HepG2 (cell line): Measurements from ENCODE around the gene CAPN15. TPM values are rescaled to one million over a fixed set of nuclear protein-coding genes. Genes with fewer than 3 reads are reported as not detected.
A peak's percentile ranks its signal among the peaks of the same experiment; 100 is the strongest.

Experiments
- ATF4 ChIP-seq, 2 experiments: fragments of 450-650 bp in 1 of 2; sonication (generic) in 1 of 2; formaldehyde crosslinking; IDR thresholded peaks; 2 replicates each; pipeline versions ENCODE4 v1.5.0 to v1.8.0; 2020 to 2022; ENCODE audit warnings: mild to moderate bottlenecking in 1 of 2, missing genetic modification reagents in 1 of 2
- DR1 ChIP-seq: sonication (generic); formaldehyde crosslinking; IDR thresholded peaks from 2 replicates; pipeline ENCODE4 v1.8.0; 2021; ENCODE audit warnings: mild to moderate bottlenecking, missing genetic modification reagents, inconsistent platforms
- GABPA ChIP-seq, 2 experiments: IDR thresholded peaks; 2 replicates each; pipeline ENCODE4 v1.6.1; 2011 to 2016; ENCODE audit warnings: low read depth in 2 of 2, low read length in 1 of 2, missing biosample characterization in 1 of 2, missing genetic modification characterization in 1 of 2
- KDM5B ChIP-seq: sonication (generic); formaldehyde crosslinking; IDR thresholded peaks from 2 replicates; pipeline ENCODE4 v1.4.0; 2020; ENCODE audit warnings: missing genetic modification reagents, mild to moderate bottlenecking, borderline replicate concordance
- MIER2 ChIP-seq: IDR thresholded peaks from 2 replicates; pipeline ENCODE4 v1.6.1; 2016; ENCODE audit warnings: missing biosample characterization, missing genetic modification reagents
- MTA1 ChIP-seq: sonication (generic); formaldehyde crosslinking; IDR thresholded peaks from 2 replicates; pipeline ENCODE4 v1.4.0; 2020; ENCODE audit warnings: missing genetic modification reagents, mild to moderate bottlenecking, borderline replicate concordance
- POLR2AphosphoS5 ChIP-seq: IDR thresholded peaks from 2 replicates; pipeline ENCODE4 v1.6.1; 2012; ENCODE audit warnings: low read depth, low read length
- SAP130 ChIP-seq: IDR thresholded peaks from 2 replicates; pipeline ENCODE4 v1.6.1; 2016; ENCODE audit warnings: low read depth
- SP5 ChIP-seq: IDR thresholded peaks from 2 replicates; pipeline ENCODE4 v1.6.1; 2016; ENCODE audit warnings: low read depth, borderline replicate concordance
- SPEN ChIP-seq: sonication (generic); formaldehyde crosslinking; IDR thresholded peaks from 2 replicates; pipeline ENCODE4 v1.5.1; 2020; ENCODE audit warnings: low read depth, mild to moderate bottlenecking, missing genetic modification reagents
- ZBTB7A ChIP-seq: sonication (generic); formaldehyde crosslinking; IDR thresholded peaks from 2 replicates; pipeline ENCODE4 v1.8.0; 2022; ENCODE audit warnings: mild to moderate bottlenecking, missing genetic modification reagents
- ZFP91 ChIP-seq: sonication (generic); formaldehyde crosslinking; IDR thresholded peaks from 2 replicates; pipeline ENCODE4 v1.9.0; 2022; ENCODE audit warnings: missing genetic modification reagents, mild to moderate bottlenecking, borderline replicate concordance
- ZGPAT ChIP-seq: IDR thresholded peaks from 2 replicates; pipeline ENCODE4 v1.6.1; 2016; ENCODE audit warnings: mild to moderate bottlenecking
- ZNF709 ChIP-seq: sonication (generic); formaldehyde crosslinking; IDR thresholded peaks from 2 replicates; pipeline ENCODE4 v1.5.0; 2020; ENCODE audit warnings: mild to moderate bottlenecking, missing genetic modification reagents
- ZNF724P ChIP-seq: sonication (generic); formaldehyde crosslinking; IDR thresholded peaks from 2 replicates; pipeline ENCODE4 v1.8.0; 2022; ENCODE audit warnings: missing genetic modification reagents, borderline replicate concordance
- ZNF780A ChIP-seq: sonication (generic); formaldehyde crosslinking; IDR thresholded peaks from 2 replicates; pipeline ENCODE4 v1.8.0; 2022; ENCODE audit warnings: mild to moderate bottlenecking, missing genetic modification reagents, moderate library complexity
- polyA plus RNA-seq, 8 experiments: library from polyadenylated mRNA; depleted of rRNA in 3 of 8; stranded (reverse) in 7 of 8; unstranded in 1 of 8; fragments of >200 nt; fragmentation: Illumina TruSeq in 4 of 8; extraction: Trizol in 4 of 8; gene quantifications; 2 replicates each; pipeline versions ENCODE4 v1.2.1 to v1.2.3, GENCODE V29; 2011 to 2016; ENCODE audit warnings: low read depth in 4 of 8, missing spikeins in 1 of 8, mixed read lengths in 1 of 8; ENCODE audit not compliant: insufficient read depth in 1 of 8
- total RNA-seq, 5 experiments: library from RNA; depleted of rRNA; stranded (reverse); fragments of >200 nt; fragmentation: Illumina TruSeq; extraction: Trizol; gene quantifications; 2 replicates each; pipeline ENCODE4 v1.2.3, GENCODE V29; 2016; ENCODE audit warnings: low read depth in 1 of 5
- TF ChIP-seq, protein P1 (sequence below): IDR thresholded peaks from 2 replicates; pipeline ENCODE4 v1.6.1; 2012; ENCODE audit warnings: inconsistent platforms
- TF ChIP-seq, protein P2 (sequence below): sonication (generic); formaldehyde crosslinking; IDR thresholded peaks from 2 replicates; pipeline ENCODE4 v1.4.0; 2020; ENCODE audit warnings: mild to moderate bottlenecking, missing genetic modification reagents, borderline replicate concordance

Gene CAPN15
- total and polyA plus RNA-seq, 2 of the 13 experiments (the other 11 are each of a cell fraction or from before 2014, with no cell fraction given) = 14.9 to 24.5 TPM

DNA sequence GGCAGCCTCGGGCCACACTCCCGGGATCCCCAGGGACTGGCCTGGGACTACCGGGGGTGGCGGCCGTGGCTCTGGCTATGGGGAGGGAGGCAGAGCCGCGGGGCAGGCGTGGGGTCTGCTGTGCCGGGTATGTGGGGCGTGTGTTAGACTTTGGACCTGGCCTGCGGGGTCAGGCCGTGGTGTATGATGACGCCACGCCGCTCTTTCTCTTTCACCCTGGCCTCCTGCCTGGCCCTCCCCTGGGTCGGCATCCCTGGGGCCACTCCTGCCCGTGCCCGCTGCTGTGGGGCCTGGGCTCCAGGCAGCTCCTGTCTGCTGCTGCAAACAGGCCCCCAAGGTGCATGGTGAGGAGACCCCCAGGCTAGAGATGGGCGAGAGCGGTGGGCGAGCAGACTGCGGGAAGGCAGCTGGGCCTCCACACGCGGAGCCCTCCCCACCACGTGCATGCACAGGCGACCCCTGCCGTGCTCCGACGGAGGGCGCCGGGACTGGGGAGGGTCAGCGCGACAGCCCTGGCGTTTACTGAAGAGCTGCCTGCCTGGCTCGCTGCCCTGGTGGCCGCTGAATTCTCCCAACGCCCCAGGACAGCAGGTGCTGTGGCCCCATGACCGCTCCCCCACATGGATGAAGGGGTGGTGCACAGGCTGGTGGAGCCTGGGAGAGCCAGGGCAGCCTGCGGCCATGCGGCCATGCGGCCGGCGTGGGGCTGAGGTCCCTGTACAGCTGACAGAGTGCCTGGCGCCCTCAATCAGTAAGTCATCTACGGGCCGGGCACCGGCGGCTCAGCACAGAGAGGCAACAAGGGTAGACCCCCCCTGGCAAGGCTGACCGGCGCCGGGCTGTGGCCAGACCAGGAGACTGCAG is 16.0 kb downstream of the CAPN15 start (continued):
- TF ChIP-seq ATF4 (CRISPR knock-in tag; IDR thresholded peaks at IDR 0.05) (0 out of 4 replicates have a peak, but pooled peaks of 1 of the 2 experiments have one; percentile 41), MIER2 (0 out of 2 replicates have a peak, but pooled peaks have one; percentile 10), GABPA (IDR thresholded peaks at IDR 0.05; ENCODE audit: low read depth, low read length) (no peak), GABPA (CRISPR knock-in tag; IDR thresholded peaks at IDR 0.05; ENCODE audit: low read depth) (no peak), ZNF780A (0 out of 2 replicates have a peak, but pooled peaks have one; percentile 61), KDM5B (CRISPR knock-in tag) (peak; percentile 62), MTA1 (peak; percentile 69), SAP130 (peak; percentile 74), ZGPAT (CRISPR knock-in tag) (peak; percentile 65; the same call in 1 of the 2 replicates), SP5 (CRISPR knock-in tag) (peak; percentile 63; the same call in 1 of the 2 replicates), ZFP91 (peak; percentile 69; the same call in 1 of the 2 replicates), ZBTB7A (CRISPR knock-in tag) (peak; percentile 51; the same call in 1 of the 2 replicates), DR1 (CRISPR knock-in tag) (0 out of 2 replicates have a peak, but pooled peaks have one; percentile 66), ZNF724P (CRISPR knock-in tag) (peak; percentile 33; the same call in 1 of the 2 replicates), ZNF709 (CRISPR knock-in tag) (0 out of 2 replicates have a peak, but pooled peaks have one; percentile 24), POLR2AphosphoS5 (peak; percentile 53), SPEN (0 out of 2 replicates have a peak, but pooled peaks have one; percentile 21)
- TF ChIP-seq, protein P1, sequence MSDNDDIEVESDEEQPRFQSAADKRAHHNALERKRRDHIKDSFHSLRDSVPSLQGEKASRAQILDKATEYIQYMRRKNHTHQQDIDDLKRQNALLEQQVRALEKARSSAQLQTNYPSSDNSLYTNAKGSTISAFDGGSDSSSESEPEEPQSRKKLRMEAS = peak; percentile 90
- TF ChIP-seq, protein P2, sequence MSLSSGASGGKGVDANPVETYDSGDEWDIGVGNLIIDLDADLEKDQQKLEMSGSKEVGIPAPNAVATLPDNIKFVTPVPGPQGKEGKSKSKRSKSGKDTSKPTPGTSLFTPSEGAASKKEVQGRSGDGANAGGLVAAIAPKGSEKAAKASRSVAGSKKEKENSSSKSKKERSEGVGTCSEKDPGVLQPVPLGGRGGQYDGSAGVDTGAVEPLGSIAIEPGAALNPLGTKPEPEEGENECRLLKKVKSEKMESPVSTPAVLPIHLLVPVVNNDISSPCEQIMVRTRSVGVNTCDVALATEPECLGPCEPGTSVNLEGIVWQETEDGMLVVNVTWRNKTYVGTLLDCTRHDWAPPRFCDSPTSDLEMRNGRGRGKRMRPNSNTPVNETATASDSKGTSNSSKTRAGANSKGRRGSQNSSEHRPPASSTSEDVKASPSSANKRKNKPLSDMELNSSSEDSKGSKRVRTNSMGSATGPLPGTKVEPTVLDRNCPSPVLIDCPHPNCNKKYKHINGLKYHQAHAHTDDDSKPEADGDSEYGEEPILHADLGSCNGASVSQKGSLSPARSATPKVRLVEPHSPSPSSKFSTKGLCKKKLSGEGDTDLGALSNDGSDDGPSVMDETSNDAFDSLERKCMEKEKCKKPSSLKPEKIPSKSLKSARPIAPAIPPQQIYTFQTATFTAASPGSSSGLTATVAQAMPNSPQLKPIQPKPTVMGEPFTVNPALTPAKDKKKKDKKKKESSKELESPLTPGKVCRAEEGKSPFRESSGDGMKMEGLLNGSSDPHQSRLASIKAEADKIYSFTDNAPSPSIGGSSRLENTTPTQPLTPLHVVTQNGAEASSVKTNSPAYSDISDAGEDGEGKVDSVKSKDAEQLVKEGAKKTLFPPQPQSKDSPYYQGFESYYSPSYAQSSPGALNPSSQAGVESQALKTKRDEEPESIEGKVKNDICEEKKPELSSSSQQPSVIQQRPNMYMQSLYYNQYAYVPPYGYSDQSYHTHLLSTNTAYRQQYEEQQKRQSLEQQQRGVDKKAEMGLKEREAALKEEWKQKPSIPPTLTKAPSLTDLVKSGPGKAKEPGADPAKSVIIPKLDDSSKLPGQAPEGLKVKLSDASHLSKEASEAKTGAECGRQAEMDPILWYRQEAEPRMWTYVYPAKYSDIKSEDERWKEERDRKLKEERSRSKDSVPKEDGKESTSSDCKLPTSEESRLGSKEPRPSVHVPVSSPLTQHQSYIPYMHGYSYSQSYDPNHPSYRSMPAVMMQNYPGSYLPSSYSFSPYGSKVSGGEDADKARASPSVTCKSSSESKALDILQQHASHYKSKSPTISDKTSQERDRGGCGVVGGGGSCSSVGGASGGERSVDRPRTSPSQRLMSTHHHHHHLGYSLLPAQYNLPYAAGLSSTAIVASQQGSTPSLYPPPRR (CRISPR knock-in tag) = no peak; the same call in 1 of the 2 replicates
